ENCODE data around the gene RAD51B.

RAD51B gene

DNA sequence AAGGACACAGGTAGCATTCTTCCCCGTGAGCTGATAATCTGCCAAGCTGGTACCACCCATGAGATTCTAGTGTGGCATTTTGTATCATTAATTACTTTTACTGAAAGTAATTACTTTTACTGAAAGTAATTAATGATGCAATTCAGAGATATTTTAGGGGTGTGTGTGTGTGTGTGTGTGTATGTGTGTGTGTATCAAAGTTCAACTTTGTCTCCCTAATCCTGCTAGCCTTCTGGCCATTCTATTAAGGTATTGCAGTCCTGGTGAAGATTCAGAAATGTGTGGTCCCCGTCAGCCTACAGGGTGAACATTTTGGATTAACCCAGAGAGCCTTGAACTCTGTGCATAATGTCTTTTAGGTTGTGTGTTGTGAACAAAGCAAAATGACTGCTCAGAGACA lies 662.4 kb downstream of the RAD51B start:
- TF ChIP-seq, protein P1, sequence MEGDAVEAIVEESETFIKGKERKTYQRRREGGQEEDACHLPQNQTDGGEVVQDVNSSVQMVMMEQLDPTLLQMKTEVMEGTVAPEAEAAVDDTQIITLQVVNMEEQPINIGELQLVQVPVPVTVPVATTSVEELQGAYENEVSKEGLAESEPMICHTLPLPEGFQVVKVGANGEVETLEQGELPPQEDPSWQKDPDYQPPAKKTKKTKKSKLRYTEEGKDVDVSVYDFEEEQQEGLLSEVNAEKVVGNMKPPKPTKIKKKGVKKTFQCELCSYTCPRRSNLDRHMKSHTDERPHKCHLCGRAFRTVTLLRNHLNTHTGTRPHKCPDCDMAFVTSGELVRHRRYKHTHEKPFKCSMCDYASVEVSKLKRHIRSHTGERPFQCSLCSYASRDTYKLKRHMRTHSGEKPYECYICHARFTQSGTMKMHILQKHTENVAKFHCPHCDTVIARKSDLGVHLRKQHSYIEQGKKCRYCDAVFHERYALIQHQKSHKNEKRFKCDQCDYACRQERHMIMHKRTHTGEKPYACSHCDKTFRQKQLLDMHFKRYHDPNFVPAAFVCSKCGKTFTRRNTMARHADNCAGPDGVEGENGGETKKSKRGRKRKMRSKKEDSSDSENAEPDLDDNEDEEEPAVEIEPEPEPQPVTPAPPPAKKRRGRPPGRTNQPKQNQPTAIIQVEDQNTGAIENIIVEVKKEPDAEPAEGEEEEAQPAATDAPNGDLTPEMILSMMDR (IDR thresholded peaks at IDR 0.05; ENCODE audit: low read depth, low read length), result no peak
- H3K4me3 ChIP-seq (ENCODE audit: low read depth, low read length), result no peak overlapping the region

DNA sequence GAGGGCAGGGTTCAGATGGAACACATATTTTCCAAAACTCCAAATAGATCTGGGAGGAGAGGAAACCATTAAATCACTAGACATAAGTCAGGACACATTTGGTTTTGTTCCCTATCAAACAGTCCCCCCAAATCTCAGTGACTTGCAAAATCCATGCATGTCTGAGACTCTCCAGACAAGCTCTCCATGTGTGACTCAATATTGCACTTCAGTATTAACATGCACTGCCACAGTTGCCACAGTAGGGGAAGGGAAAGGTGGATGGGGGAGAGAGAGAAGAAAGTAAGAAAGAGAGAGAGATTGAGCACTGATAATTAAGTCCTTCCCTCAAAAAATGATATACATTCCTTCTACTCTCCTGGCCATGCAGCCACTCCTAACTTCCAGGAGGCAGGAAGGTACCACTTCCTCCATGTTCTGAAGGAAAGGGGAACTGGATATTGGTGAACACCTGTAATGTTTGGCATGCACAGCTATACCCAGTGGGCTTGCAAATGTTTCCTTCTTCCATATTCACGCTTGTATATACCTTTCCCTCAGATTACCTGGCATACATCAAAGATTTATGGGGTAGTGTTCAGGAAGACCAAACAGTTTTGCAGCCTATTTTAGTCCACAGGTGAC lies 663.3 kb downstream of the RAD51B start:
- TF ChIP-seq, protein P1 (IDR thresholded peaks at IDR 0.05; ENCODE audit: low read depth, low read length), result no peak
- no peak overlapping the region for H3K4me3 ChIP-seq (ENCODE audit: low read depth, low read length)

DNA sequence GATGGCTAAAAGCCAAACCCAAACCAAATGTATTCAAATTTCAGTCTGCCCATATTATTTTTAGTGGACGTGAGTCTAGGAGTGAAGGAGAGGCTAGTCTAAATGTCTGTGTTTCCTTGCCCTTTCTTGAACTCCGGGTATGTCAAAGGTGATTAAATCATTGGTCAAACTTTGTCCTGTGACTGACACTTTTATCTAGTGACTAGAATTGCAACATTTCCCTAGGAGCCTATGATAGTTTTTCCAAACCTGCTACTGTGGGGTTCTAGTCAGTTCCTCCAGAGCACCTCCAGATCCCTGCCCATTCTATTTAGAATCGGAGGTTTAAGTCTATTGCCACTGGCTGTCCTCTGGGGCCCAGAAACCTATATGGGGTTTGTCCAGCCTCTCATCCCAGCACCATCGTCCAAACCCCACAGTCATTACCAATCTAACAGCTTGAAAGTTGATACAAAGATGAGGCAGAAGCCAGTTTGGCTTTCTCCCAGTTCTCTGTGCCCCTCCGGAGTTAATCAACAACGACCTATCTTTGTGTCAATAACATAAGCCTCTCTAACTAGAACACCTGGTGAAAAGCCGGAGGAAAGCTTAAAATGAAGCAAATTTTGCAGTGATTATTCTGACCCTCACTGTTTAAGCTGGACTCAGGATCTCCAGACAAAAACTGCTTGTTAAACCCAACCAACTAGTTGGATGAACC lies 666.6 kb downstream of the RAD51B start:
- TF ChIP-seq, protein P1 (IDR thresholded peaks at IDR 0.05; ENCODE audit: low read depth, low read length), result no peak
- no peak overlapping the region for H3K4me3 ChIP-seq (ENCODE audit: low read depth, low read length)

DNA sequence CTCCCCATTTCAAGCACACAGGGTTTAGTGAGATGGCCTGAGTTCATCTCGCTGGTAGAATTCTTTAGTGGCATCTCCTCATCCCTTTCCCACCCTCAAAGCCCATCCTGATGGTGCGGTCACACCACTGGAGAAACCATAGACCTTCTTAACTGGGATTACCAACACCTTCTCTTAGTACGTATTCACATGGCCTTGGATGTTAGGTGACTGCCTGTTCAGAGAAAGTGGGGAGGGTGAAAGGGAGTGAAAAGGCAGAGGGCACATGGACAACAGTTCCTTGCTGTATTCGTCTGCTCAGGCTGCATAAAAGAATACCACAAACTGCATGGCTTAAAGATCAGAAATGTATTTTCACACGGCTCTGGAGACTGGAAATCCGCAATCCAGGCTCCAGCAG lies 667.2 kb downstream of the RAD51B start:
- TF ChIP-seq, protein P1 (IDR thresholded peaks at IDR 0.05; ENCODE audit: low read depth, low read length), result no peak

DNA sequence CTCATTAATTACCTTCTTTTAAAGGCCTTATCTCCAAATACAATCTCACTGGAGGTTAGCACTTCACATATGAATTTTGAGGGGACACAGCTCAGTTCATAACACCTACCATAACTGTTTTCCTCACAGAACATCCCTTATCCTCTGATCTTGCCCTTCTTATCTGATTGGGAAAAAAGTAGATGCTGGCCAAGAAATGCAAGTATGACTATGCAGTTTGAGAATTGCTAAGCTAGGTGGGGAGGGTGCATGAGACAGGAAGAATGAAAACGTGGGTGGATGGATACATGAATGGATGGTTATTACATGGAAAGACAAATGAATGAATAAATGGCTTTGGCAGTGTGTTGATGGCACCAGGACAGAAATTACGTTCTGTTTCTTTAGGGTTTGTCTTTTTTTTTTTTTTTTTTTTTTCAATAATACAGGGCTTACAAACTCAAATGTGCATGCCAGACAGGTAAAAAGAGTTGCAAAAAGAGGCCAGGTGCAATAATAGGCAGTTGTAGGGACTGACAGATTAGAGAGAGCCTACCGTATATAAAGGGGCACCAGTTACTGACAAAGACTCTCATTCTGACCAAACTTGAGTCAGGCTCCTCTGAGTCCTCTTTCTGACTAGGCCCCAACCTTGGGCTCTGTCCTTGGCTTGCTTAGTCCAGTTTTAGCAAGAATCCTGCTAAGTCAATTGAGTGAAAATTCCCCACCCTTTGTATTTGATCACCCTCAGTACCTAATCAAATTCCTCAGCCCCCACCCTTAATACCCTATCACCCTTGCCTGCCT lies 668.4 kb downstream of the RAD51B start:
- no peak overlapping the region for H3K4me3 ChIP-seq (ENCODE audit: low read depth, low read length)
- TF ChIP-seq, protein P1 (IDR thresholded peaks at IDR 0.05; ENCODE audit: low read depth, low read length), result no peak

More for the DNA sequence above, 667.2 kb downstream of the RAD51B start:
- no peak overlapping the region for H3K4me3 ChIP-seq (ENCODE audit: low read depth, low read length)

DNA sequence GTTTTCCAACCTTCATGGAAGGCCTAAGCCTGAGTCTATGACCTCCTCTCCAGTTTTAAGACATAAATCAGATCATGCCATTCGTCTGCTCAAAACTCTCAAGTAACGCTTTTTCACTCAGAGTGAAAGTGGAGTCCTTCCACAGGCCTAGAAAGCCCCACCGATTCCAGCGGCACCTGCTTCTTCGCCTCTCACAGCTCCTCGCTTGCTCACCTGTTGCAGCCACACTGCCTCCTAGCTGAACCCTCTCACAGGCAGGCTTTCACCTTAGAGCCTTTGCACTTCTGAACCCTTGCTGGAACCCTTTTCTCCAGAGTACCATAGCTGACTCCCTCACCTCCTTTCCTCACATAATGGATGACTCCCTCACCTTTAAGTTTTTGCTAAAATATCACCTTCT lies 672.2 kb downstream of the RAD51B start:
- no peak overlapping the region for H3K4me3 ChIP-seq (ENCODE audit: low read depth, low read length)
- TF ChIP-seq, protein P1 (IDR thresholded peaks at IDR 0.05; ENCODE audit: low read depth, low read length), result no peak
